ENCODE results near the gene KNL1. TPM values are rescaled to one million over a fixed set of nuclear protein-coding genes. Genes with fewer than 3 reads are reported as not detected.
A peak's percentile ranks its signal among the peaks of the same experiment; 100 is the strongest.

KNL1 gene
- total and polyA plus RNA-seq, 2 donors = 2.4 to 25.8 TPM

DNA sequence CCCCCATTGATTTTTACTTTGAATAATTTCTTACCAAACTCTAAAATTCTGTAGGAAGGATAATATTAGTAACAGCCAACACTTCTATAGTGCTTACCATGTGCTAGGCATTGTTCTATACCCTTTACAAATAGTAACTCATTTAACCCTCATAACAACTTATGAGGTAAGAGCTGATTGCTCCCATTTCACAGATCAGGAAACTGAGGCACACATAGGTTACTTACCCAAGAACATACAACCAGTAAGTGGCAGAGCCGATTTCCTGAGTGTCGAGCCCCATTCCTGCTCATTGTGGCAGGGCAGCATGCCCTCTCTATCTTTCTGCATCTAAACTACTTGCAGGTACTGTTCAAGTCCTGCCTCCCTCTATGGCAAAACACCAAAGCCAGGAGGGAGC, 38.2 kb upstream of the KNL1 start:
- no peaks in the 10 kb centered on the region for H3K27me3 ChIP-seq (ENCODE audit: control insufficient read depth in 2 of 2, insufficient read depth in 1 of 2, low read length in 1 of 2)
- H3K4me1 ChIP-seq (ENCODE audit: control insufficient read depth in 2 of 2, insufficient read depth in 2 of 2, low read length in 2 of 2) = no peaks in the 10 kb centered on the region
- H3K36me3 ChIP-seq (ENCODE audit: control insufficient read depth in 2 of 2, insufficient read depth in 2 of 2, low read length in 1 of 2) = peaks cover 19 to 52% of the 10 kb centered on the region in 2 donors
- DNase-seq (ENCODE audit: low read depth in 6 of 9, low spot score in 9 of 9) = no peak
- no peak overlapping the region for H3K4me3 ChIP-seq (ENCODE audit: low read length in 2 of 2)
- H3K9me3 ChIP-seq (ENCODE audit: control insufficient read depth in 2 of 2, insufficient read depth in 1 of 2, low read length in 1 of 2) = no peaks in the 10 kb centered on the region
- H3K27ac ChIP-seq (ENCODE audit: low read depth in 1 of 2, low read length in 1 of 2) = no peak overlapping the region
- over 99% methylated on average over 2 of the region's 2 CpGs for WGBS

DNA sequence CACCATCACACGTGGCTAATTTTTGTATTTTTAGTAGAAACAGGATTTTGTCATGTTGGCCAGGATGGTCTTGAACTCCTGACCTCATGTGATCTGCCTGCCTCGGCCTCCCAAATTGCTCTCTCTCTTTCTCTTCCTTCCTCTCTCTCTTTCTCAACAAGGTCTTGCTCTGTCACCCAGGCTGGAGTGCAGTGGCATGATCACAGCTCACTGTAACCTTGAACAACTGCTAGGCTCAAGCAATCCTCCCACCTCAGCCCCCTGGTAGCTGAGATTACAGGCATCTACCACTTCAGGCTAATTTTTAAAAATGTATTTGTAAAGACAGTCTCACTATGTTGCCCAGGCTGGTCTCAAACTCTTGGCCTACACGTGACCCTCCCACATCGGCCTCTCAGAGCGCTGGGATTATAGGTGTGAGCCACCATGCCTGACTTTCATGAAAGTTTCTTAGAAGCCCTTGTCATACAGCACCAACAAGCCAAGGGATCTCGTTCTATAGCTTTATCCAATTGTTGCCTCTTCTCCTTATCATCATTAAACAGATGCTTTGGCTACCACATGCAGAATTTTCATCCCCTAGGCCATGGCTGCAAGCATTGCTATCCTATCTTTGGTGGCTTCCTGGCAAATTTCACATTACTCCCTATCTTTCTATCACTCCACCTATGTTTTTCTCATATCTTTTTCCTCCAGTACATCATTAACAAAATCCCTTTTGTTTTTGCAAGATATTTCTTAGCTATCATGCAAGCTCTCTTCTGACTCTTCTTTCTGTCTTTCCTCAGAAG, 34.9 kb upstream of the KNL1 start:
- Histone ChIP-seq H3K4me3 (ENCODE audit: low read length in 2 of 2) (no peak overlapping the region), H3K36me3 (ENCODE audit: control insufficient read depth in 2 of 2, insufficient read depth in 2 of 2, low read length in 1 of 2) (peaks cover 6 to 42% of the 10 kb centered on the region in 2 donors), H3K27ac (ENCODE audit: low read depth in 1 of 2, low read length in 1 of 2) (no peak overlapping the region), H3K4me1 (ENCODE audit: control insufficient read depth in 2 of 2, insufficient read depth in 2 of 2, low read length in 2 of 2) (peaks cover 6 to 8% of the 10 kb centered on the region in 2 donors), H3K27me3 (ENCODE audit: control insufficient read depth in 2 of 2, insufficient read depth in 1 of 2, low read length in 1 of 2) (no peaks in the 10 kb centered on the region), H3K9me3 (ENCODE audit: control insufficient read depth in 2 of 2, insufficient read depth in 1 of 2, low read length in 1 of 2) (no peaks in the 10 kb centered on the region)
- 96% methylated on average over 6 of the region's 6 CpGs for WGBS
- no peak for DNase-seq (ENCODE audit: low read depth in 6 of 9, low spot score in 9 of 9)

DNA sequence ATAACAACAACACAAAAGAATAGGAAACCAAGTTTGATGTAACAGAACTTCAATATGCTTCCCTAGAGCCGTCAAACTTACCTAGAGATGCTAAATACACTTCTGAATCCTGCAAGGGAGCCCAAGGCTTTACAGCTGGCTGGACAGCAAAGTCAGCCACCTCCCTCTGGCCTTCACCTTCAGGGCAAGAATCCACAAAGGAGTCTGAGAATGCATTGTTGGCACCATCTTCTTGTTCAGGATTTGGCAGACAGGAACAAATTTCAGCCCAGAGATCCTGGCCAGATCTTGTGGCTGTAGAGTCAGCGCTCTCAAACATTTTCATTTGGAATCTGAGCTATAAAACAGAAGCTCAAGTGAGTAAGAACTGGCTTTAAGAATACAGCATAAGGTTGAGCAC, 31.4 kb upstream of the KNL1 start:
- Histone ChIP-seq H3K27me3 (ENCODE audit: control insufficient read depth in 2 of 2, insufficient read depth in 1 of 2, low read length in 1 of 2) (no peaks in the 10 kb centered on the region), H3K27ac (ENCODE audit: low read depth in 1 of 2, low read length in 1 of 2) (no peak overlapping the region), H3K4me1 (ENCODE audit: control insufficient read depth in 2 of 2, insufficient read depth in 2 of 2, low read length in 2 of 2) (peaks cover 13 to 14% of the 10 kb centered on the region in 2 donors), H3K36me3 (ENCODE audit: control insufficient read depth in 2 of 2, insufficient read depth in 2 of 2, low read length in 1 of 2) (peaks cover 0 to 20% of the 10 kb centered on the region in 2 donors), H3K9me3 (ENCODE audit: control insufficient read depth in 2 of 2, insufficient read depth in 1 of 2, low read length in 1 of 2) (no peaks in the 10 kb centered on the region), H3K4me3 (ENCODE audit: low read length in 2 of 2) (no peak overlapping the region)
- no peak for DNase-seq (ENCODE audit: low read depth in 6 of 9, low spot score in 9 of 9)
- 97% methylated on average over 2 of the region's 2 CpGs for WGBS

DNA sequence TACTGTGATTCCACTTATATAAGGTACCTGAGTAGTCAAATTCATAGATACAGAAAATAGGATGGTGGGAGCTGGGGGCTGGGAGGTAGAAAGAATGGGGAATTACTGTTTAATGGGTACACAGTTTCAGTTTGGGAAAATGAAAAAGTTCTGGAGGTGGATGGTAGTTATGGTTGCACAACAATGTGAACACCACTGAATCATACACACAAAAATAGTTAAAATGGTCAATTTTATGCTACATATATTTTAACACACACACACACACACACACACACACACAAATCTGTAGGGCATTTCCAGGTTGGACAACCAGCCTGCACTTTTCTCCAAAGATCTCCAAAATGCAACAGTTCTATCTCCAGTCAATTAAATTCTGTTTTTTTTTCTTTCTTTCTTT, 30.6 kb upstream of the KNL1 start:
- Histone ChIP-seq H3K9me3 (ENCODE audit: control insufficient read depth in 2 of 2, insufficient read depth in 1 of 2, low read length in 1 of 2) (no peaks in the 10 kb centered on the region), H3K4me3 (ENCODE audit: low read length in 2 of 2) (no peak overlapping the region), H3K4me1 (ENCODE audit: control insufficient read depth in 2 of 2, insufficient read depth in 2 of 2, low read length in 2 of 2) (peaks cover 14 to 15% of the 10 kb centered on the region in 2 donors), H3K27ac (ENCODE audit: low read depth in 1 of 2, low read length in 1 of 2) (no peak overlapping the region), H3K27me3 (ENCODE audit: control insufficient read depth in 2 of 2, insufficient read depth in 1 of 2, low read length in 1 of 2) (no peaks in the 10 kb centered on the region), H3K36me3 (ENCODE audit: control insufficient read depth in 2 of 2, insufficient read depth in 2 of 2, low read length in 1 of 2) (peaks cover 0 to 20% of the 10 kb centered on the region in 2 donors)
- DNase-seq (ENCODE audit: low read depth in 6 of 9, low spot score in 9 of 9) = no peak

DNA sequence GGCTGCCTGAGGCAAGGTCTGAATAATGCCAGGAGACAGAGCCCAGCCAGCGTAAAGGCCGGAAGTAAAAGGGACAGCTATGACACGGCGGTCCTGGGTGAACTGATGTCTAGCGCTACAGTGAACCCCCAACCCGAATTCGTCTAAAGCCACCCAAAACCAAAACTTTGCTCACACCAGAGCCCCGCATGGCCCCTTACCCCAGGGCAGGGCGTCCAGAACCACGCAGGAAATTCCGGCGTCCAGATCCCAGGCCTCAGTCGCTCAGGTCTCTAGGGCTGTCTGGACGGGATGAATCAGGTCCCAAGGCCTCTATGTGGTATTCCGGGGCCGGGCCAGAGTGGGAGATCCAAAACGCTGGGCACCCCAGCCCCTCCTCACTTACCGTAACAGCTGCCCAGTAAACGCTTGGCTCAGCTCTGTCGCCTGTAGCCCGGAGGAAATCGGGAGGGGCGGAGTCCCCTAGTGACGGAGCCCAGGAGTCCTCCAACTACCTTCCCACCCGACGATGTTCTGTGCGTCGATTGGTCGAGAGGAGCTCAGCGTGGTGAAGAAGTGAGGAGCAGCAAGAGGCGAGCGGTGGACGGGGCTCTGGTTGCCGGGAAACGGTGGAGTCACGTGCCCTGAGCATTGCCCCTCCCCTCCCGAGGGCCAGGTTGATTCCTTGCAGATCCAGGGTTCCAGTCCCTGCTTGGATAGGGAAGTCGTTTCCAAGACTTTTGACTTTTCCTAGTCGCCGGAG, 29.3 kb upstream of the KNL1 start, which contains the start of gene CCDC32:
Gene CCDC32, minus strand, starts transcription at position 452 of the 742 bp plus-strand sequence. CDS start 2,027 bp downstream, outside the sequence.
- peak within 1 kb of the TSS; percentile 79 to 88 for H3K27ac ChIP-seq (ENCODE audit: low read depth in 1 of 2, low read length in 1 of 2)
- H3K4me3 ChIP-seq (ENCODE audit: low read length in 2 of 2) = peak within 1 kb of the TSS; percentile 73 to 77
- WGBS = under 1% methylated on average over 40 of the region's 40 CpGs
- H3K9me3 ChIP-seq (ENCODE audit: control insufficient read depth in 2 of 2, insufficient read depth in 1 of 2, low read length in 1 of 2) = no peaks in the 10 kb centered on the region
- H3K36me3 ChIP-seq (ENCODE audit: control insufficient read depth in 2 of 2, insufficient read depth in 2 of 2, low read length in 1 of 2) = peaks cover 0 to 14% of the 10 kb centered on the region in 2 donors
- peaks cover 17 to 19% of the 10 kb centered on the region in 2 donors for H3K4me1 ChIP-seq (ENCODE audit: control insufficient read depth in 2 of 2, insufficient read depth in 2 of 2, low read length in 2 of 2)
- no peaks in the 10 kb centered on the region for H3K27me3 ChIP-seq (ENCODE audit: control insufficient read depth in 2 of 2, insufficient read depth in 1 of 2, low read length in 1 of 2)
- peak; percentile 88 to 99 (median 96) for DNase-seq (ENCODE audit: low read depth in 6 of 9, low spot score in 9 of 9)

DNA sequence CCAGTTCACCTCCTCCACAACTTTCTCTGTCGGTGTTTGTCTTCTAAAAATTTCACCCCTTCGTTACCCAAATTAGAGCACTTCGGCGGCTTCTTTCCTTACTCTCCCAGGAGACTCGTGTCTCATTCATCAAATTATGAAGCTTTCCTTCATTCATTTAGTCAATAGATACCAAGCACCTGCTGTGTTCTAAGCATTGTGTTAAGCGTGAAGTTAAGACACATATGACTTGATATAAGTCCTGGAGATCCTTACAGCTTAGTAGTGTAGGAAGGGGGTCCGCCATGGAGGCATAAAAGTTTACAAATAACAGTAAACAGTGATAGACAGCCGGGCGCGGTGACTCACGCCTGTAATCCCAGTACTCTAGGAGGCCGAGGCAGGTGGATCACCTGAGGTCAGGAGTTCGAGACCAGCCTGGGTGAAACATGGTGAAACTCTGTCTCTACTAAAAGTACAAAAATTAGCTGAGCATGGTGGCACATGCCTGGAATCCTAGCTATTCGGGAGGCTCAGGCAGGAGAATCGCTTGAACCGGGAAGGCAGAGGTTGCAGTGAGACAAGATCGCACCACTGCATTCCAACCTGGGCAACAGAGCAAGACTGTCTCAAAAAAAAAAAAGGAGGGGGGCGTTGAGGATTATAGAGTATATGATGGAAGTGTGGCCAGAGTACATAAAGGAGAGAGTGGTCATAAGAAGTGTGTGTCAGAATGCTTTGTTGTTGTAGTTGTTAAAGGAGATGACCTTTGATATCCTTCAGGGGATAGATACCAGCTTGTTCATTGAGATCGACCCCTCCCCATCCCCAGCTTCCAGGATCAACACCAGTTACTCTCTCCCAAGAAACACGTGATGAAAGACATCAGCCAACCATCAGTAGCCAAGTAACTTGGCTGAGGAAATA, 28.5 kb upstream of the KNL1 start:
- Histone ChIP-seq H3K9me3 (ENCODE audit: control insufficient read depth in 2 of 2, insufficient read depth in 1 of 2, low read length in 1 of 2) (no peaks in the 10 kb centered on the region), H3K4me3 (ENCODE audit: low read length in 2 of 2) (peak overlapping the region; percentile 73 to 77), H3K4me1 (ENCODE audit: control insufficient read depth in 2 of 2, insufficient read depth in 2 of 2, low read length in 2 of 2) (peaks cover 17 to 25% of the 10 kb centered on the region in 2 donors), H3K36me3 (ENCODE audit: control insufficient read depth in 2 of 2, insufficient read depth in 2 of 2, low read length in 1 of 2) (peaks cover 0 to 13% of the 10 kb centered on the region in 2 donors), H3K27ac (ENCODE audit: low read depth in 1 of 2, low read length in 1 of 2) (peak overlapping the region; percentile 19 to 33), H3K27me3 (ENCODE audit: control insufficient read depth in 2 of 2, insufficient read depth in 1 of 2, low read length in 1 of 2) (no peaks in the 10 kb centered on the region)
- no peak for DNase-seq (ENCODE audit: low read depth in 6 of 9, low spot score in 9 of 9)
- WGBS = 62% methylated on average over 20 of the region's 20 CpGs

DNA sequence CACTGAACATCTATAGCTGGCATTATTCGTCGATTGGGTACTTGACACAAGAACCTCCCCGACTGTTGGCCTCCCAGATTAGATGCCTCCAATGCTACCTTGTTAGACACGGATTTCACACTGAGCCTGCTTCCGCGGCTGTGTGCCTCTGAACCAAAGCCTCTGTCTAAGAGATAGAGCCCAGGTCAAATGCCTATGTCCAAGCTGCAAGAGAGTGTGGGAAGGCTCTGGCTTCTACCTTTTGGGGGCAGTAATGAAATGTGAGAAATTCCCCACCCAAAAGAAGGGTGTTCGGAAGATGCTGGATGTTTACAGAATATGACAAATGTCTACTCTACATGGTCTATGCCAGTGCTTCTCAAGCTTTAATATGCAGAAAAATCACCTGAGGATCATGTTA, 26.9 kb upstream of the KNL1 start:
- no peaks in the 10 kb centered on the region for H3K27me3 ChIP-seq (ENCODE audit: control insufficient read depth in 2 of 2, insufficient read depth in 1 of 2, low read length in 1 of 2)
- no peak overlapping the region for H3K27ac ChIP-seq (ENCODE audit: low read depth in 1 of 2, low read length in 1 of 2)
- 72% methylated on average over 7 of the region's 7 CpGs for WGBS
- DNase-seq (ENCODE audit: low read depth in 6 of 9, low spot score in 9 of 9) = no peak
- no peaks in the 10 kb centered on the region for H3K9me3 ChIP-seq (ENCODE audit: control insufficient read depth in 2 of 2, insufficient read depth in 1 of 2, low read length in 1 of 2)
- H3K4me3 ChIP-seq (ENCODE audit: low read length in 2 of 2) = no peak overlapping the region
- H3K36me3 ChIP-seq (ENCODE audit: control insufficient read depth in 2 of 2, insufficient read depth in 2 of 2, low read length in 1 of 2) = peaks cover 7 to 11% of the 10 kb centered on the region in 2 donors
- H3K4me1 ChIP-seq (ENCODE audit: control insufficient read depth in 2 of 2, insufficient read depth in 2 of 2, low read length in 2 of 2) = peaks cover 17 to 27% of the 10 kb centered on the region in 2 donors

DNA sequence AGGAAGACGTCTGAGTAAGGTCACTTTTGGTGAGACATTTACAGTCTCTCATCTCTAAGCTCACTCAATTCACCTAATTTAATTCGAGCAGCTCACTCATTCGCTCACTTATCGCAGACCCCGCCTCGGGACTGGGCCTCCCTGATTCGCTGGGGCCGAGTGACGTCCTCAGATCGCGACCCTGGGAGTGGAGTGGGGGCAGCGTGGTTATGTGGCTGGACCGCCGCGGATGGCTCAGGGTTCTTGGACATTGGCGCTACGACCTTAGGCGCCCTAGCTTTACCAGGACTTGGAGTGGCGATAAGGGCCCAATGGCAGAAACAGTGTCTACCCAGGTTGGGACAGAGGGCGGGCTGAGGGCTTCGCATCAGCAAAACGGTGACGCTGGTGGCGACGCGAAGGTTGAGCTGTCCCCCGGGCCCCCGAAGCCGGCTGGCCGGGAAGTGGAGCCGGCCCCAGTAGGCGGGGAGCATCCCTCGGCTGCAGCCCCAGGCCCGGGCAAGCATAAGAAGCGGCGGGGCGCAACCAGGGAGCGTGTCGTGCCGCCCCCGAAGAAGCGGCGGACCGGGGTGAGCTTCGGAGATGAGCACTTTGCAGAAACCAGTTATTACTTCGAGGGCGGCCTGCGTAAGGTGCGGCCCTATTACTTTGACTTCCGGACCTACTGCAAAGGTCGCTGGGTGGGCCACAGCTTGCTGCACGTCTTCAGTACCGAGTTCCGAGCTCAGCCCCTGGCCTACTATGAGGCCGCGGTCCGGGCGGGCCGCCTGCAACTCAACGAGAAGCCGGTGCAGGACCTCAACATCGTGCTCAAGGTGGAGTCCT, 24.7 kb upstream of the KNL1 start, which contains the start of gene RPUSD2:
Gene RPUSD2, plus strand, starts transcription at position 171 of the 825 bp plus-strand sequence. Its CDS starts 39 bp downstream, at position 210.
- Histone ChIP-seq H3K4me3 (ENCODE audit: low read length in 2 of 2) (peak within 1 kb of the TSS; percentile 96 to 98), H3K9me3 (ENCODE audit: control insufficient read depth in 2 of 2, insufficient read depth in 1 of 2, low read length in 1 of 2) (no peaks in the 10 kb centered on the region), H3K36me3 (ENCODE audit: control insufficient read depth in 2 of 2, insufficient read depth in 2 of 2, low read length in 1 of 2) (peaks cover 19 to 25% of the 10 kb centered on the region in 2 donors), H3K4me1 (ENCODE audit: control insufficient read depth in 2 of 2, insufficient read depth in 2 of 2, low read length in 2 of 2) (peaks cover 7 to 19% of the 10 kb centered on the region in 2 donors), H3K27ac (ENCODE audit: low read depth in 1 of 2, low read length in 1 of 2) (peak within 1 kb of the TSS; percentile 72 to 91), H3K27me3 (ENCODE audit: control insufficient read depth in 2 of 2, insufficient read depth in 1 of 2, low read length in 1 of 2) (no peaks in the 10 kb centered on the region)
- WGBS = under 1% methylated on average over 62 of the region's 62 CpGs
- peak; percentile 65 to 94 (median 84) for DNase-seq (ENCODE audit: low read depth in 6 of 9, low spot score in 9 of 9)

Data from thymus (tissue), 11 donors.